ENCODE measurements around the gene MSTN. TPM values are rescaled to one million over a fixed set of nuclear protein-coding genes. Genes with fewer than 3 reads are reported as not detected.

The MSTN gene
- total RNA-seq, 2 donors from 2014 or later, result 0.10 TPM

DNA sequence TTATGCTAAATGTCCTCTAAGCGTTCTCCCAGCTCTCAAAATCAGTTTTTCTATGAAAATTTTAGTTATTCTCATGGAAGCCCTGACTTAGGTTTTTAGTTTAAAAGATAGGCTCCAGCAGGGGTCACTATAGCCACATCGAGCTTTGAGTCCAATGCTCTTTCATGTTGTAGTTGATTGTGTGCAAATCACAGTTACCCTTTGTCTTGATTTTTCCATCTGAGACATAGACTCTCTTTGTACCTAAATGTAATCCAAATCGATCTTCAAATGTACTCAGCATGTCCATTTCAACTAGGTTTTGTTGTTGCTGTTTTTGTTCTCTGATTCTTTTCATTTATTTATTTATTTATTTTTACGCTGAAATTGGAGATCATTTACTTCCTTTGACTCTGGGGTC lies 26.4 kb upstream of the MSTN start:
- H3K9me3 ChIP-seq (ENCODE audit: control insufficient read depth, low read length, poor library complexity, severe bottlenecking), result no peaks in the 10 kb centered on the region
- peaks cover 2% of the 10 kb centered on the region for H3K4me1 Mint-ChIP-seq
- DNase-seq (peak in 1 of 3 donors; percentile 13), ATAC-seq (peak; percentile 53)
- no peaks in the 10 kb centered on the region for H3K36me3 Mint-ChIP-seq (ENCODE audit: low read depth)
- no peak overlapping the region for H3K27ac Mint-ChIP-seq
- H3K27me3 Mint-ChIP-seq, result no peaks in the 10 kb centered on the region
- no peak overlapping the region for H3K4me3 Mint-ChIP-seq

DNA sequence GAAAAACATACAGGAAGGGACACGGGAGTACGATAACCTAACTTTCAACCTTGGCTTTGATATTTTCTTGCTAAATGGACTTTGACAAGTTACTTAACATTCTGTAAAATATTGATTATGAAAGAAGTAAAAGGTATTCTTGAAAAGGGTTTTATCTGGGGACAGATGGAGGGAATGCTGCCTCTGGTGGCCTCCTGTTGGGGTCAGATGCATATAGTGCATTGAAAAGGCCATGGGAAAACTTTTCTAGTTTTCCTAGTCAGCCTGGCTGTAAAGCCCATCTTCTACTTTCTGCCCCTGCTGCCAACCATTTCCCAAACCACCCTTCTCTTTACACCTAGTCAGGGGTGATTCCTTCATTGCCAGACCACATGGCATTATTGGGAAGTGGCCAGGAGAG lies 22.2 kb upstream of the MSTN start:
- no peak overlapping the region for H3K27ac Mint-ChIP-seq
- no peaks in the 10 kb centered on the region for H3K36me3 Mint-ChIP-seq (ENCODE audit: low read depth)
- no peaks in the 10 kb centered on the region for H3K9me3 ChIP-seq (ENCODE audit: control insufficient read depth, low read length, poor library complexity, severe bottlenecking)
- H3K4me1 Mint-ChIP-seq, result no peaks in the 10 kb centered on the region
- no peak for DNase-seq
- no peak overlapping the region for H3K4me3 Mint-ChIP-seq
- H3K27me3 Mint-ChIP-seq, result peaks cover 20% of the 10 kb centered on the region
- ATAC-seq, result no peak

DNA sequence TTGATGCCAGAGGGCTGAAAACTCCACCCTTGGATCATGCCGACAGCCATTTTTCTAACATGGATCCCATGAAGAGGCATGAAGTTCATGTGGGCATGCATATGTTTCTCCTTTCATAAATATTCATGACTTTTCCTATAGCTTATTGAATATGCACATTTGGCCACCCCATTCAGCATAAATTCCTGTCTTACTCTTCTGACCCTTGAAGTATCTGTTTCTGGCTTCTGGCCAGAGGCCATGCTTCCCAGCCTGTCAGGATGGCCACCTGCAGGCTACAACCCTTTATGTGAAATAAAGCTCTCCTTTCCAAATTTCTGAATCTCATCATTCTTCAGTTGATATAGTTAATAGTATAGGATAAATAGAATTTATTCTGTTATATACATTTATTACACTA lies 19.6 kb upstream of the MSTN start:
- H3K36me3 Mint-ChIP-seq (ENCODE audit: low read depth), result no peaks in the 10 kb centered on the region
- DNase-seq (no peak), ATAC-seq (no peak)
- no peaks in the 10 kb centered on the region for H3K4me1 Mint-ChIP-seq
- no peaks in the 10 kb centered on the region for H3K9me3 ChIP-seq (ENCODE audit: control insufficient read depth, low read length, poor library complexity, severe bottlenecking)
- H3K27me3 Mint-ChIP-seq, result peaks cover 28% of the 10 kb centered on the region
- H3K27ac Mint-ChIP-seq, result no peak overlapping the region
- no peak overlapping the region for H3K4me3 Mint-ChIP-seq

DNA sequence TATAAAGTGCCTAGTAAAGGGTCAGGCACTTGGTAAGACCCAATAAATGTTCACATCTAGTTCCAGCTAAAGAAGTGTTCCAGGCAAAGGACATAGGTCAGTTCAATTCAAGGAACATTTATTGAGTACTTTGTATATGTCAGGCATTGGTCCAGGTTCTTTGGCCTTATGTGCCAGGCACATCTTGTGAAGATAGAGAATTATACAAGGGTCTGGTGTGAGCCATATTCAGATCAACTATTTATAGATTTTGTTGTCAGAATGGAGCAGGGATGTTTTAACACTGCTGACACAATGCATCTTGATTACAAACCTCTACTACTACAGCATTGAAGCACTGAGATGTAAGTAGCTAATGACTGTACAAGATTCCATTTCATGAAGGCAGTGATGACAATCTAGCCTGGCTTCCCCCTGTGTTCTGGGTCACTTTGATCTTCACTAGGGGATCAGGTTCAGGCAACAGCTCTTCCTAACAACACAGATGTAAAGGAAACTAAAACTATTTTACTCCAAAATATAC lies 18.1 kb upstream of the MSTN start:
- no peak for DNase-seq
- Mint-ChIP-seq H3K4me1 (no peaks in the 10 kb centered on the region), H3K36me3 (ENCODE audit: low read depth) (no peaks in the 10 kb centered on the region), H3K4me3 (no peak overlapping the region), H3K27me3 (peaks cover 28% of the 10 kb centered on the region), H3K27ac (no peak overlapping the region)
- H3K9me3 ChIP-seq (ENCODE audit: control insufficient read depth, low read length, poor library complexity, severe bottlenecking), result no peaks in the 10 kb centered on the region
- ATAC-seq, result no peak

DNA sequence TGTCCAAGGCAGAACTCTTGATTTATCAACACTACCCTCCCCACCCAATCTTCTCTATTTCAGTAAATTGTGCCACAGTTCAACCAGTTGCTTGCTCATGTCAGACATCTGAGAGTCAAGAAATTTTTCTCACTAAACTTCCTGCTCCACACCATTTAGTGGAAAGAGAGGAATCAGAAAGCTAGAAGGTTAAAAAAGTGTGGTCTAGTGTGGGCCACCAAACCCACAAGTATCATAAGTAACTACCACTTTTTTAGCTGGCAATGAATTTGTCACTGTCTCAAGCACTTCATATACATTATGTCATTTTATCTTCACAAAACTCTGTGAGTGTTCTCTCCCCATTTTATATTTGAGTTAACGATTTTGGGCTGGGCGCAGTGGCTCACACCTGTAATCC lies 16.6 kb upstream of the MSTN start:
- no peak for ATAC-seq
- H3K27ac Mint-ChIP-seq, result no peak overlapping the region
- no peaks in the 10 kb centered on the region for H3K36me3 Mint-ChIP-seq (ENCODE audit: low read depth)
- no peak overlapping the region for H3K4me3 Mint-ChIP-seq
- no peaks in the 10 kb centered on the region for H3K9me3 ChIP-seq (ENCODE audit: control insufficient read depth, low read length, poor library complexity, severe bottlenecking)
- H3K27me3 Mint-ChIP-seq, result peaks cover 28% of the 10 kb centered on the region
- DNase-seq, result no peak
- no peaks in the 10 kb centered on the region for H3K4me1 Mint-ChIP-seq

DNA sequence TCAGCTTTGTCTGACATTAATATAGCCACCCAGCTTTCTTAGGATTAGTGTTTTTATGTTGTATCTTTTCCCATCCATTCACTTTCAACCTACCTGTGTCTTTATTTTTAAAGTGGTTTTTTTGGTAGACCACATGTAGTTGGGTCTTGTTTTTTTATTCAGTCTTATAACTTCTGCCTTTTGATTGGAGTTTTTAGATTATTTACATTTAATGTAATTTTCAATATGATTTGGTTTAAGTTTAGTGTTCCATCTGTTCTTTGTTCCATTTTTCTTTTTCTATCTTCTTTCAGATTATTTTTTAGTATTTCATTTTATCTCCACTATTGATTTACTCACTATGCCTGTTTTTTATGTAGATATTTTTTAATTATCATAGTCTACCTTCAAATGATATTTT lies 13.1 kb upstream of the MSTN start:
- ATAC-seq (no peak), DNase-seq (no peak)
- no peaks in the 10 kb centered on the region for H3K36me3 Mint-ChIP-seq (ENCODE audit: low read depth)
- no peak overlapping the region for H3K4me3 Mint-ChIP-seq
- H3K4me1 Mint-ChIP-seq, result no peaks in the 10 kb centered on the region
- peaks cover 16% of the 10 kb centered on the region for H3K27me3 Mint-ChIP-seq
- H3K9me3 ChIP-seq (ENCODE audit: control insufficient read depth, low read length, poor library complexity, severe bottlenecking), result no peaks in the 10 kb centered on the region
- H3K27ac Mint-ChIP-seq, result no peak overlapping the region

DNA sequence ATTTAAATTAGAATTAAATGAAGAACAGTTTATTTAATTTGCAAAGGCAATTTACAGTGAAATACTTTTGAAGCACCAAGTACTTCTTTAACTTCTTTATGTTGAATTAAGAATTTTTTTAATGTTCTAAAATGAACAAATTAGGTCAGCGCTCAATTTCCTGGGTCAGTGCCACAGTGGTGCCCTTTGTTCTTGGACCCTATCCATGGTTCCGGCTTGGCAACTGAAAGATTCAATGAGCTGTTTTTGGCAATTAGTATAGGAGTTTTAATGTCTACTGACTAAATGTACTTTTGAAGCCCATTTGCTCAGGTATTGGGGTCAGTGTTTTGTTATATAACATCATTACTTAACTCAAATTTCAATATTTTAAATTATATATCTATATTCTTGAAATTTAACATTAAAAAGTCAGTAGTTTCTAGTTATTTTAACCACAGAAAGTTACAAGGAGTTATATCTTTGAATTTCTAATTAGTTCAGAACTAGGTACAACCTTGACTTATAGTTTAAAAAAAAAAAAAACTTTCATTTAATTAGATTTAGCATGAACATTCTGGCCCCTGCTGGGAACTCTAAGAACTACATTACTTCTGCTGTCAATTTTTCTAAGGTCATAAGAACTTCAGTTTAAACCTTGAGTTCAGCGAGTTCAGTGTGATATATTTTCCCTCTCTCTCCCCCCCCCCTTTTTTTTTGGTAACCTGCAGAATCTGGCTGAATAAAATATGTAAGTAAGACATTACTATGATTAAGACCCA lies 7.6 kb upstream of the MSTN start:
- ATAC-seq, result peak; percentile 36
- Mint-ChIP-seq H3K27ac (no peak overlapping the region), H3K27me3 (no peaks in the 10 kb centered on the region), H3K4me1 (no peaks in the 10 kb centered on the region), H3K36me3 (ENCODE audit: low read depth) (no peaks in the 10 kb centered on the region), H3K4me3 (no peak overlapping the region)
- H3K9me3 ChIP-seq (ENCODE audit: control insufficient read depth, low read length, poor library complexity, severe bottlenecking), result no peaks in the 10 kb centered on the region
- no peak for DNase-seq

DNA sequence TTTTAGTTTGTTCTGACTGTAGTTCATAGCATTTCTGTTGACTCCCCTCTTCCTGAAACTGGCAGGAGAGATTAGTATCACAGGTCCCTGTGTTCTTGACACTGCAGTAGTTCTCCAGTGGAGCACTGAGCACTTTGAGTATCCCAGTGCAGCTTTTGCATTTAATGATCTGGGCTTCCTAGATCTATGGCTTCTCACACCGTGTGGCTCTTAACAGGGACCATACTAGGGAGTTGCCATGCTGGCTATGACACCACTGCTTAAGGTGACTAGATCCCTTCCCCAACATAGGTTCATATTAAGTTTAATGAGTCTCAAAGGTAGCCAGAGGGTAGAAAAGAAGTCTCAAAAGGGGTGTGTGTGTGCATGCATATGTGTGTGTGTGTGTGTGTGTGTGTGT lies 6.2 kb upstream of the MSTN start:
- no peak overlapping the region for H3K4me3 Mint-ChIP-seq
- H3K27me3 Mint-ChIP-seq, result no peaks in the 10 kb centered on the region
- H3K27ac Mint-ChIP-seq, result no peak overlapping the region
- DNase-seq, result no peak
- H3K4me1 Mint-ChIP-seq, result no peaks in the 10 kb centered on the region
- no peaks in the 10 kb centered on the region for H3K36me3 Mint-ChIP-seq (ENCODE audit: low read depth)
- no peak for ATAC-seq
- no peaks in the 10 kb centered on the region for H3K9me3 ChIP-seq (ENCODE audit: control insufficient read depth, low read length, poor library complexity, severe bottlenecking)

DNA sequence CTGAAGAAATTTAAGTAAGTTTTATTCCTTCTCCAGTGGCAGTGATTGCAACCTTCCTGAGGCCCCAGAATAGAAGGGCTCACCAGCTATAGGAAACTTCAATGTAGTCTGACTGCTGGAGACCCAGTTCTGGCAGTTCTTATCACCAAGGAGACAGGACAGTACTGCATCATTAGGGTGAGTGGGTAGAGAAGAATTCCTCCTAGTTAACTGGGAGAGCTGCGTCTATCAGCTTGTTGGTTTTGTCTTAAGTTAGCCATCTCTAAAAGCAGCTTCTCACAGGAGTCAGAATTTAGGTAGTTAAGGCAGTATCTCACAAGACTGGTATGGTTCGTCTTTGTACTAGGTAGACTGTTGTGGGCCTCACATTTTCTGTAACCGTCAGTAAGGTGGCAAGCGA lies 3.3 kb upstream of the MSTN start:
- DNase-seq (no peak), ATAC-seq (no peak)
- H3K9me3 ChIP-seq (ENCODE audit: control insufficient read depth, low read length, poor library complexity, severe bottlenecking), result no peaks in the 10 kb centered on the region
- Mint-ChIP-seq H3K27me3 (no peaks in the 10 kb centered on the region), H3K4me3 (no peak overlapping the region), H3K36me3 (ENCODE audit: low read depth) (no peaks in the 10 kb centered on the region), H3K27ac (no peak overlapping the region), H3K4me1 (no peaks in the 10 kb centered on the region)

DNA sequence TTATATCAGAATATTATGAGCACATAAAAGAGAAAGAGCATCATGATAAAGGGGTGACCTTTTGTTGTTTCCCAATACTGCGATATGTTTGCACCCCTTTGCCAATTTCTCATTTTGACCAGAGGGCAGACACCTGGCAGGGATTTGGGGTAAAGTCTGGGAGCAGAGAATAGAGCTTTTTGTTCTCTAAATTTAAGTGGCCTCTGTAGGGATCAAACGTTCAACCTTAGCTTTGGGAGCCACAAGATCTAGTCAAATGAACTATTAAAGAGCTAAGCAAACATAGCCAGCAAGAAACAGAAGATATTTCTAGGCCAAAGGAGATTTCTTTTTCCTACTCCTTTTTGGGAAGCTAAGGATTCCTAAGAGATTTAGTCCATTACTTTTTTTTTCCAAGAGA lies 1.1 kb upstream of the MSTN start:
- DNase-seq, result no peak
- H3K36me3 Mint-ChIP-seq (ENCODE audit: low read depth), result no peaks in the 10 kb centered on the region
- H3K27ac Mint-ChIP-seq, result no peak overlapping the region
- no peak for ATAC-seq
- no peaks in the 10 kb centered on the region for H3K4me1 Mint-ChIP-seq
- no peak overlapping the region for H3K4me3 Mint-ChIP-seq
- H3K27me3 Mint-ChIP-seq, result no peaks in the 10 kb centered on the region
- no peaks in the 10 kb centered on the region for H3K9me3 ChIP-seq (ENCODE audit: control insufficient read depth, low read length, poor library complexity, severe bottlenecking)

DNA sequence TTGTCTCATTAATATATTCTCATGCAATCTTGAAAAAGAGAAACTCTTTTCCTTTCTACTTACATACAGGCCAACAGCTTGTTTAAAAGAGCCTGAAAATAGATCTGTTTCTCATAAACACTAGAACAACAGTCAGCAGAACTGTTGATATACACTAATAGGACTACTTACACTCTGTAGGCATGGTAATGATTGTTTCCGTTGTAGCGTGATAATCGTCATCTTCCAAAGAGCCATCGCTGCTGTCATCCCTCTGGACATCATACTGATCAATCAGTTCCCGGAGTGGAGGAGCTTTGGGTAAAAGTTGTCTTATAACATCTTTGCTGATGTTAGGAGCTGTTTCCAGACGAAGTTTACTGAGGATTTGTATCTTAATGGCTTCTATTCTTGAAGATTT lies 476 bp downstream of the MSTN start:
- ATAC-seq (no peak), DNase-seq (no peak)
- H3K9me3 ChIP-seq (ENCODE audit: control insufficient read depth, low read length, poor library complexity, severe bottlenecking), result no peaks in the 10 kb centered on the region
- Mint-ChIP-seq H3K36me3 (ENCODE audit: low read depth) (no peaks in the 10 kb centered on the region), H3K27me3 (no peaks in the 10 kb centered on the region), H3K4me1 (no peaks in the 10 kb centered on the region), H3K4me3 (no peak overlapping the region), H3K27ac (no peak overlapping the region)

DNA sequence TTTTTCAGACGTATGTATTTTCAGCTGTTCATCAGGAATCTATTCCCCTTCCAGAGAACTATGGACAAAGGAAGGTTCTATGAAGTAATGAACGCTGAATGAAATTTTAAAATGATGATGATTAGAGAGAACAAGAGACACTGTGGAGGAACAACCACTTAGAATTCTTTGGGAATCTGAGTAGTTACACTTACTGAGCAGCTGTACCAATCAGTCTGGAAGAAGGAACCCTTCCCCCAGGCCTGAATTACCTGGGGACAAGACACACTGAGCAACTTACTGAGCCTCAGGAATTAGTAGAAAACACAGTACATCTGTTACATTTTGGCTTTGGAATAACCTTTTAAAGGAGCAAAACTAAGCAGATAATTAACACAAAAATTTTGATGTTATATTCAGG lies 1.9 kb downstream of the MSTN start:
- Mint-ChIP-seq H3K27ac (no peak overlapping the region), H3K36me3 (ENCODE audit: low read depth) (no peaks in the 10 kb centered on the region), H3K4me1 (no peaks in the 10 kb centered on the region), H3K27me3 (no peaks in the 10 kb centered on the region), H3K4me3 (no peak overlapping the region)
- ATAC-seq, result no peak
- no peaks in the 10 kb centered on the region for H3K9me3 ChIP-seq (ENCODE audit: control insufficient read depth, low read length, poor library complexity, severe bottlenecking)
- DNase-seq, result no peak

DNA sequence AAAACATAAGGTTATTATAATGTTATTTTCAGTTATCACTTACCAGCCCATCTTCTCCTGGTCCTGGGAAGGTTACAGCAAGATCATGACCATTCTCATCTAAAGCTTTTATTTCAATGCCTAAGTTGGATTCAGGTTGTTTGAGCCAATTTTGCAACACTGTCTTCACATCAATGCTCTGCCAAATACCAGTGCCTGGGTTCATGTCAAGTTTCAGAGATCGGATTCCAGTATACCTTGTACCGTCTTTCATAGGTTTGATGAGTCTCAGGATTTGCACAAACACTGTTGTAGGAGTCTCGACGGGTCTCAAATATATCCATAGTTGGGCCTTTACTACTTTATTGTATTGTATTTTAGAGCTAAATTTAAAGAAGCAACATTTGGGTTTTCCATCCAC lies 2.5 kb downstream of the MSTN start:
- H3K27ac Mint-ChIP-seq, result no peak overlapping the region

DNA sequence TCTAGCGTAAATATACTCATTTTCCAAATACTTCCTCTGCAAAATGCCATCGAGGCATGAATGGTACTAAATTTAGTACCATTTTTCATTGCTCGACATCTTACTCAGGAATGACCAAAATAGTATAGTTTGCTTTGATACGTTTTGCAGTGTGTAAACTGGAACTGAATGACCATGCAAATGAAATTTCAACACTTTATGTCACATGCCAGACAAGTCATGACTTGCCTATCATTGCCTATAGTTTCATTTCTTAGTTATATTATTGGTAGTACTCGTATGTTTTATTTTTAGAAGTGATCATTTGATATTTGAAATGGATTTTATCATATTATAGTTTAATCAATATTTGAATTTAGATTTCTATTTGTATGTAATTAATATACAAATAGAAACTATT lies 9.1 kb downstream of the MSTN start:
- Mint-ChIP-seq H3K36me3 (ENCODE audit: low read depth) (no peaks in the 10 kb centered on the region), H3K4me3 (no peak overlapping the region), H3K27me3 (peaks cover 6% of the 10 kb centered on the region), H3K27ac (no peak overlapping the region), H3K4me1 (no peaks in the 10 kb centered on the region)
- no peaks in the 10 kb centered on the region for H3K9me3 ChIP-seq (ENCODE audit: control insufficient read depth, low read length, poor library complexity, severe bottlenecking)
- no peak for ATAC-seq
- DNase-seq, result no peak

More for the DNA sequence above, 2.5 kb downstream of the MSTN start:
- Mint-ChIP-seq H3K4me1 (no peaks in the 10 kb centered on the region), H3K36me3 (ENCODE audit: low read depth) (no peaks in the 10 kb centered on the region), H3K27me3 (no peaks in the 10 kb centered on the region), H3K4me3 (no peak overlapping the region)
- no peak for DNase-seq
- ATAC-seq, result no peak
- H3K9me3 ChIP-seq (ENCODE audit: control insufficient read depth, low read length, poor library complexity, severe bottlenecking), result no peaks in the 10 kb centered on the region
